HFFc6 (cell line): ENCODE measurements around the gene MYZAP. TPM values are rescaled to one million over a fixed set of nuclear protein-coding genes. Genes with fewer than 3 reads are reported as not detected.
A peak's percentile ranks its signal among the peaks of the same experiment; 100 is the strongest.

Source experiments
- DNase-seq: peaks from one replicate; pipeline ENCODE4 v3.0.0-alpha.2; 2018
- H3K27ac Mint-ChIP-seq: 2 replicates; pipeline ENCODE4 v1.8.0; 2020; ENCODE audit warnings: mild to moderate bottlenecking, mixed read lengths
- H3K27me3 Mint-ChIP-seq: 2 replicates; pipeline ENCODE4 v1.8.0; 2021; ENCODE audit warnings: mild to moderate bottlenecking, moderate library complexity, mixed read lengths; ENCODE audit not compliant: insufficient read depth
- H3K36me3 Mint-ChIP-seq: 2 replicates; pipeline ENCODE4 v1.8.0; 2021; ENCODE audit warnings: low read depth, mixed read lengths
- H3K4me1 Mint-ChIP-seq: 2 replicates; pipeline ENCODE4 v1.8.0; 2020; ENCODE audit warnings: low read depth, mixed read lengths
- H3K4me3 Mint-ChIP-seq: 2 replicates; pipeline ENCODE4 v1.8.0; 2020; ENCODE audit warnings: mild to moderate bottlenecking, moderate library complexity, mixed read lengths
- H3K9me3 Mint-ChIP-seq: 2 replicates; pipeline ENCODE4 v1.8.0; 2020; ENCODE audit warnings: mild to moderate bottlenecking, mixed read lengths
- total RNA-seq, 6 experiments: library from RNA; stranded (reverse); fragmentation: NEBNext Ultra II Directional; extraction: Animal tissue kit (Norgen Biotek cat#: 25700); gene quantifications; 2 replicates in 1 of 6; 3 replicates in 5 of 6; pipeline ENCODE4 v1.2.3, GENCODE V29; 2021
- TF ChIP-seq, protein P1 (sequence below): fragments of 200-600 bp; sonication (generic); IDR thresholded peaks from 2 replicates; pipeline ENCODE4 v1.5.0; 2021; ENCODE audit warnings: antibody characterized with exemption, mild to moderate bottlenecking

MYZAP gene
- total RNA-seq, 6 experiments from 2014 or later: 0.12 TPM; not detected in 5

DNA sequence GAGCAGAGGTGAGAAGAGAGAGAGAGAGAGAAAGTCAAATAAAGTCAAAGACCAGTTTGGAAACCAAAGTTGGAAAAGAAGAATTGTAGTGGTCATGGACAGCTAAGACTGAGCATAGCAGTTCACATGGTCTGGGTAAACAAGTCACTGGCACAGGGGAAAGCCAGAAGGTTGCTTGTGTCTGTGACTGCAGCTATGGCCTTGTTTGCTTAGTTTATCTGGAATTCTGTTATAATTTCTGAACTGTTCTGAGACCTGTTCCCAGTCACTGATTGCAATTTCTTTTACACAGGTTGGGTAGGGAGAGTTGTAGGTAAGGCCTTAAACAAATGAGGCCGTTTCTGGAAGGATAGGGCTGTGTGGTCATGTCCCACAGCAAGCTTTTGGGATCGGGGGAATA is 43.4 kb upstream of the MYZAP start:
- Mint-ChIP-seq H3K27me3 (peaks cover 18% of the 10 kb centered on the region), H3K4me3 (no peak overlapping the region), H3K27ac (no peak overlapping the region), H3K4me1 (peaks cover 26% of the 10 kb centered on the region), H3K9me3 (no peaks in the 10 kb centered on the region), H3K36me3 (no peaks in the 10 kb centered on the region)
- TF ChIP-seq, protein P1, sequence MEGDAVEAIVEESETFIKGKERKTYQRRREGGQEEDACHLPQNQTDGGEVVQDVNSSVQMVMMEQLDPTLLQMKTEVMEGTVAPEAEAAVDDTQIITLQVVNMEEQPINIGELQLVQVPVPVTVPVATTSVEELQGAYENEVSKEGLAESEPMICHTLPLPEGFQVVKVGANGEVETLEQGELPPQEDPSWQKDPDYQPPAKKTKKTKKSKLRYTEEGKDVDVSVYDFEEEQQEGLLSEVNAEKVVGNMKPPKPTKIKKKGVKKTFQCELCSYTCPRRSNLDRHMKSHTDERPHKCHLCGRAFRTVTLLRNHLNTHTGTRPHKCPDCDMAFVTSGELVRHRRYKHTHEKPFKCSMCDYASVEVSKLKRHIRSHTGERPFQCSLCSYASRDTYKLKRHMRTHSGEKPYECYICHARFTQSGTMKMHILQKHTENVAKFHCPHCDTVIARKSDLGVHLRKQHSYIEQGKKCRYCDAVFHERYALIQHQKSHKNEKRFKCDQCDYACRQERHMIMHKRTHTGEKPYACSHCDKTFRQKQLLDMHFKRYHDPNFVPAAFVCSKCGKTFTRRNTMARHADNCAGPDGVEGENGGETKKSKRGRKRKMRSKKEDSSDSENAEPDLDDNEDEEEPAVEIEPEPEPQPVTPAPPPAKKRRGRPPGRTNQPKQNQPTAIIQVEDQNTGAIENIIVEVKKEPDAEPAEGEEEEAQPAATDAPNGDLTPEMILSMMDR: no peak
- no peak for DNase-seq

DNA sequence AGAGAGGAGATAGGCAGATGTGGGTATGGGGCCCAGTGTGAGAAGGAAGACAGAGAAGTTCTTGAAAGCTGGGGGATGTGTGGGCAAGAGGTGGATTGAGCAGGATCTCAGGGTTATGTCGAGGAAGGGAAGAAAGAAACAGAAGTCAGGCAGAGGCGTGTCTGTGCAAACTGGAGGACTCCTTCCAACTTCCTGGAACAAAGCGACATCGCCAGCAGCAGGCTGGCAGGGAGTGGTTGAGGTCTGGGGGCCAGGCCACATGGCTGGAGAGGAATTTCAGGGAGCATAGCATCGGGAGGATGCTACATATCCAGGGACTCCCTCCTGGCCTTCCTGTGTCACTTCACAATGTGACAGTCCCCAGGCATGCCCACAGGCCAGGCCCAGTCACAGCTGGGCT is 42.9 kb upstream of the MYZAP start:
- Mint-ChIP-seq H3K27ac (no peak overlapping the region), H3K4me1 (peaks cover 26% of the 10 kb centered on the region), H3K27me3 (peaks cover 14% of the 10 kb centered on the region), H3K9me3 (no peaks in the 10 kb centered on the region), H3K36me3 (no peaks in the 10 kb centered on the region), H3K4me3 (no peak overlapping the region)
- no peak for DNase-seq
- TF ChIP-seq, protein P1: no peak

DNA sequence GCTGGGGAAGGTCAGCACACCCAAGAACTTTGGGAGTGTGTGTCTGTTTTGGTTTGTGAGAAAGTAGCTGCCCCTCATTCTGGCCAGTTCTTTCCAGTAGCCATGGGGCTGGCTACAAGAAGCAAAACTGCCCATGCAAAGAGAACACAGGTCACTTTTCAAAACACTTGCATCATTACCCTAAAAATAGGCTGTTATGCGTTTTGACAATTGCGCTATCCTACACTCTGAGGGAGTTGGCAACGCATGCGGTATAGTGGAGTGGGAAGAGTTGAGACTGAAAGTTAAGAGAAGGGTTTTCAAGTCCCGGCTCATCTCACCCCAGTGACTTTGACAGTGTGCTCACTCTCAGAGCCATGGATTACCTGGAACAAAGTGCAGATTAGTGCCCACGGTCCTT is 41.8 kb upstream of the MYZAP start:
- no peaks in the 10 kb centered on the region for H3K36me3 Mint-ChIP-seq
- H3K4me1 Mint-ChIP-seq: peaks cover 35% of the 10 kb centered on the region
- no peak overlapping the region for H3K27ac Mint-ChIP-seq
- TF ChIP-seq, protein P1: no peak
- DNase-seq: no peak
- H3K27me3 Mint-ChIP-seq: peaks cover 8% of the 10 kb centered on the region
- H3K4me3 Mint-ChIP-seq: no peak overlapping the region
- no peaks in the 10 kb centered on the region for H3K9me3 Mint-ChIP-seq

DNA sequence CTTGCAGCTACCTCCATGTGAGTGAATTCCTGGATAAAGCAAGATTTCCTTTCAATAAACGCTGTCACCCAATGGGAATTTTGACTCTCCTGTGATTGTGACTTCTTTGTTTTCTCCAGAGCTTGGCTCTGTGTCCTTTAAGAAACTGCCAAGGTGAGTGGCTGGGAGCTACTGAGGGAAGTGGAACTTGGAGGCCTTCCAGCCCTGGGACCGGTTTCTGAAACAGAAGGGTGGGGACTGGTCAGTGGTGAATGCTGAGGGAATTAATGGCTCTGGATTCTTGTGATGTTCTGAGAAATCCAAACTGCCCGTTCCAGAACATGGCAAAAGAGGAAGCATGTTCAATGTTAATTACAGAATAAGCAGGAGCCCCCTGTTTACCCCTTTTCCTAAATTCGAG is 41.1 kb upstream of the MYZAP start:
- peaks cover 6% of the 10 kb centered on the region for H3K27me3 Mint-ChIP-seq
- H3K9me3 Mint-ChIP-seq: no peaks in the 10 kb centered on the region
- H3K36me3 Mint-ChIP-seq: no peaks in the 10 kb centered on the region
- no peak overlapping the region for H3K4me3 Mint-ChIP-seq
- peaks cover 42% of the 10 kb centered on the region for H3K4me1 Mint-ChIP-seq
- TF ChIP-seq, protein P1: no peak
- no peak for DNase-seq
- H3K27ac Mint-ChIP-seq: peak overlapping the region; percentile 90; the same call in 1 of the 2 replicates

DNA sequence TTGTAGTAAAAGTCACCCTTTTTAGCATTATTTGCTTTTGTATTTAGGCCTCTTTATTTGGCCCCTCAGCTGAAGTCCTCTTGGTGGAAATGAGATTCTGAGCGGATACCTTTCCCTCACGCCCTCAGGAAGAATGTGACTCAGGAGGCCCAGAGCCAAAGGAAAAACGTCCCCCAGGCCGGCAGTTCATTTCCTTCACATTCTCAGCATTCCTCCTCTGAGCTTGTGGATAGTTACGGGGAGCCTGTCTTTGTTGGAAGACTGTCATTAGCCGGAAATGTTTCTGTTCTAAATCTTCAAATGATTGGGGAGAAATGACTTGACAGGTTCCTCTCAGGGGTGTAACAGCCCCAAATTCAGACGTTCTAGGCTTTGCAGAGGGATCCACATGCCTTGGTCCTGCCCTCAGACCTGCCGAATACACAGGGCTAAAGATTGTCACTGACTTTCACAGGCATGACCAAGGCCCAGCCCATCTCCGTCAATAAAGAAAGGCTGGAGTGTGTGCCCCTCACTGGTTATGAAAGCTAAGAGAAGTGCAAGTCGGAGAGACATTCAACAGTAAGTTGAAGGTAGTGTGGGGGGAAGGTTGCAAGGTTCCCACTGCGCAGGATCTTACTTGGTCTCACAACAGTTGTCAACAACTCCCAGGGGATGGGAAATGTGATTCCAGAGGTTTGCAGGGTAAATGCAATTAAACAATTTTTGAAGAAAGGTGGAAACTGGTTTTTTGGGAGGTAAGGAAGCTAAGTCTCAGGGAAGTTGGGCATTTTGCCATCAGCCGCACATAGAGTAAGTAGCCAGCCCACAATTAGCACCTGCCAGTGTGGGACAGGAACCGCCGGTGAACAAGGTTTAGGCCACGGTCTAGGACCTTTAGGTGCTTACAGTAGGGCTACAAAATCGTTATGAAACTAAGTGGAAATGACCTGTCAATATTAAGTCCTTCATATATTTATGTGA is 39.7 kb upstream of the MYZAP start:
- Mint-ChIP-seq H3K27me3 (peaks cover 2% of the 10 kb centered on the region), H3K27ac (peak overlapping the region; percentile 90), H3K9me3 (no peaks in the 10 kb centered on the region), H3K36me3 (no peaks in the 10 kb centered on the region), H3K4me1 (peaks cover 44% of the 10 kb centered on the region), H3K4me3 (peak overlapping the region; percentile 65)
- TF ChIP-seq, protein P1: no peak
- peak; percentile 67 for DNase-seq
